ENCODE data around the gene METTL3.

- TF ChIP-seq POLR2AphosphoS5 (IDR thresholded peaks at IDR 0.05) = no peak
- TF ChIP-seq CTCF (IDR thresholded peaks at IDR 0.05) = no peak
Measured at GRCh38 chr14:21509432-21510143, 1.6 kb downstream of the METTL3 start.
